Measurements from ENCODE around the gene DSC1.

The DSC1 gene

DNA sequence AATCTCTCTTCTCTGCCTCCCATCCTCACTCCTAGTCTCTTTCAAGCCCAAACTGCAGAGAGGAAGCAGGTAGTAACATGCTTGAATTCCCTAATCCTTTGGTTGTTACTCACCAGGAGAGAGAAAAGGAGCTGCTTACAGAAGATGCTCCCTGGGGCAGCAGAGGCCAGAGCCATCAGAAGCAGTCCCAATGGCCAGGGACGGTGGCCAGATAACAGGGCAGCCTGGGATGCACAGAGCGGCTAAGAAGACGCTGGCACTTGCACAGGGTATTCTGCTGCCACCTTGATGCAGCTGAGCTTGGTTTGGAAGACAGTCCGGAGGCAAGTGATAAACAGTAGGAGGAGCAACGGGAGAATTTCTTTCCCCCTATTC, 250 bp downstream of the DSC1 start:
- Histone ChIP-seq H3K36me3 (no peaks in the 10 kb centered on the region), H3K4me3 (ENCODE audit: low read depth, low read length) (no peak overlapping the region), H3K27ac (no peak overlapping the region), H3K27me3 (ENCODE audit: insufficient read depth, low read depth, severe bottlenecking) (no peaks in the 10 kb centered on the region), H3K9me3 (ENCODE audit: severe bottlenecking) (no peaks in the 10 kb centered on the region)
- TF ChIP-seq CTCF (IDR thresholded peaks at IDR 0.05; ENCODE audit: low read depth, low read length), result no peak
- no peak for DNase-seq

- DNase-seq, result no peak
- Histone ChIP-seq H3K4me3 (ENCODE audit: low read depth, low read length) (no peak overlapping the region), H3K27ac (no peak overlapping the region), H3K9me3 (ENCODE audit: severe bottlenecking) (no peaks in the 10 kb centered on the region), H3K36me3 (no peaks in the 10 kb centered on the region), H3K27me3 (ENCODE audit: insufficient read depth, low read depth, severe bottlenecking) (no peaks in the 10 kb centered on the region)
- no peak for TF ChIP-seq CTCF (IDR thresholded peaks at IDR 0.05; ENCODE audit: low read depth, low read length)
These were observed 768 bp downstream of the DSC1 start for GRCh38 chr18:31161757-31162418.

DNA sequence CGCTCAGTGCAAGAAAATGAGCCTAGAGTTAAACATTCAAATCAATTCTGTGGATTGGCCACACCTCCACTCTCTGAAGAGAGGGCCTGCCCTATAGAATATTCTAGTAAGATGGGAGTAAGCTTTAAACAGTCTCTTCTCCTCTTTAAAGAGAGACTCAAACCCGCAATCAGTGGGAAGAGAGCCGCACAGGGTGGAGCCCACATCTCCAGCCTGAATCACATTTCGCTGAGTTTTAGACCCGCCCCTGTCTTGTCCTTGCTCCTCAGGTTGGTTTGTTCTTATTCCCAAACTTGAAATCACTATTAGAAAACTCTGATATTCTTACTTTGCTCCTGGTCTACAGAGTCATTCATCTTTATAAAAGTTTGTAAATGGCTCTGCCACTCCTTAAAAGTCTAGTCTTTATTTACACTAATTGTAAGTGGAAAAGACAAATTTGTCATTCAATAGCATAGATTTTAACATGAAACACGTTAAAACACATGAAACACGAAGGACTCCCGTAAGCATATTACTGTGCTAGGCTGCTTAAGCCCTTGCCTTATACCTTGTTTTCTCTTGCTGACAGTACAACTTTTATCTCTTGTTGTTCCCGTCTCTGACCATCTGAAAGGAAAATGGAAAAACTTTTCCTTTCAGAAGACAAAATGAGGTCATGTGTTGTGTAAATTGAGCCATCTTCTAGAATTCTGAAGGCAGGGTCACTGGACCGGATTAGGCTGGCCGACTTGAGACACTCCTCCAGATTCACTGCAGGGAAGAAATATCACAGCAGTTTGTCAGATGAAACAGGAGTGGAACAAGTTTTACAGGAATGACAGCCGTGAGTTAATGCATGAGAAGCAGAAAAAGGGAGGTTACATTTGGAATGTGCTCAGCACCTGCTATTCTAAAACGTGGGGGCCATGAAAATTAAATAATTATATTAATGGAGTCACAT, 5.6 kb downstream of the DSC1 start:
- Histone ChIP-seq H3K27ac (no peak overlapping the region), H3K4me3 (ENCODE audit: low read depth, low read length) (no peak overlapping the region), H3K36me3 (no peaks in the 10 kb centered on the region), H3K27me3 (ENCODE audit: insufficient read depth, low read depth, severe bottlenecking) (no peaks in the 10 kb centered on the region), H3K9me3 (ENCODE audit: severe bottlenecking) (no peaks in the 10 kb centered on the region)
- DNase-seq, result no peak
- TF ChIP-seq CTCF (IDR thresholded peaks at IDR 0.05; ENCODE audit: low read depth, low read length), result no peak

DNA sequence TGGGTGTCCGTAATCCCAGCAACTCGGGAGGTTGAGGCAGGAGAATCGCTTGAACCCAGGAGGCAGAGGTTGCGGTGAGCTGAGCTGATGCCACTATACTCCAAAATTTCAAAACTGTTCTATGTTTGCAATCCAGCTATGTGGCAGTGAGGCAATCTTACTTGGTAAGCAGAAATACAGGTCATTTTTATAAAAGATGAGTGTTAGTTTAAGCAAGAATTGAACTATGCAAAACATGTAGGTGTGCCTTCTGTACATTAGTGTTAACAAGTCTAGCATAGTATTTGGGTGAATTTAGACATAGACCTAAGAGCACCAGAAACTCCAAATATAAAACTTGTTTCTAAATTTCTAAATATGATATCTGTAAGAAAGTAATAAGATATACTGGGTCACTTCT, 7.2 kb downstream of the DSC1 start:
- Histone ChIP-seq H3K27me3 (ENCODE audit: insufficient read depth, low read depth, severe bottlenecking) (no peaks in the 10 kb centered on the region), H3K4me3 (ENCODE audit: low read depth, low read length) (no peak overlapping the region), H3K36me3 (no peaks in the 10 kb centered on the region), H3K9me3 (ENCODE audit: severe bottlenecking) (no peaks in the 10 kb centered on the region), H3K27ac (no peak overlapping the region)
- TF ChIP-seq CTCF (IDR thresholded peaks at IDR 0.05; ENCODE audit: low read depth, low read length), result no peak
- DNase-seq, result no peak

DNA sequence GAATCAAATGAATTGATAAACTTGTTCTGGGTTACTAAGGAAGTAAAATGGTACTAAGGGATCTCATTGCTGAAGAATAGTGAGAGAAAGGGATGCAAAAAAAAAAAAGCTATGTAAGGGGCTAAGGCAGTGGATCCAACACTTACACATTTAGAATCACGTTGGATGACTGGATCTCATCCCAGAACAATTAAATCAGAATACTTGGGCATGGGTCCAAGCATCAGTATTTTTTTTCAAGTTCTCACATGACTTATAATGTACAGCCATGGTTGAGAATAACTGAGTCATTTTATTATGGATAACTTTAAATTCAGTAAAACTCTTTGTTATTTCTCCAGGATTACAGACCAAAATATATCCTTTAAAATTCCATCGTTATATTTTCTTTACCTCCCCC, 8.5 kb downstream of the DSC1 start:
- no peak for TF ChIP-seq CTCF (IDR thresholded peaks at IDR 0.05; ENCODE audit: low read depth, low read length)
- H3K27me3 ChIP-seq (ENCODE audit: insufficient read depth, low read depth, severe bottlenecking), result no peaks in the 10 kb centered on the region
- DNase-seq, result no peak
- no peaks in the 10 kb centered on the region for H3K36me3 ChIP-seq
- no peaks in the 10 kb centered on the region for H3K9me3 ChIP-seq (ENCODE audit: severe bottlenecking)
- no peak overlapping the region for H3K4me3 ChIP-seq (ENCODE audit: low read depth, low read length)
- H3K27ac ChIP-seq, result no peak overlapping the region

Measured in WERI-Rb-1 (cell line).